CD8-positive, alpha-beta memory T cell (primary cell): ENCODE measurements around the gene PLEKHS1. TPM values are rescaled to one million over a fixed set of nuclear protein-coding genes. Genes with fewer than 3 reads are reported as not detected.

Source experiments
- CTCF ChIA-PET: fragments of 350-600 bp; sonication (Branson Sonifier 250); formaldehyde crosslinking; loops from one replicate; lab custom pipeline; 2021; ENCODE audit warnings: antibody characterized with exemption; lab: Charles Lee
- POLR2A ChIA-PET: fragments of 350-600 bp; sonication (Branson Sonifier 250); formaldehyde crosslinking; loops from one replicate; lab custom pipeline; 2021; ENCODE audit warnings: antibody characterized with exemption; lab: Charles Lee
- DNase-seq, 5 donors: peaks; one replicate each; pipeline versions ENCODE4 v3.0.0 to v3.0.0-alpha.2; 2020 to 2022; ENCODE audit warnings: mixed read lengths in 1 of 5
- H3K27ac ChIP-seq: one replicate; pipeline ENCODE4 v1.7.0; 2013; ENCODE audit warnings: low read depth, mild to moderate bottlenecking, low read length, moderate library complexity
- H3K27me3 ChIP-seq: 2 replicates; pipeline ENCODE4 v1.7.0; 2013; ENCODE audit warnings: low read length, mild to moderate bottlenecking; ENCODE audit not compliant: insufficient read depth, poor library complexity, severe bottlenecking
- H3K36me3 ChIP-seq: 2 replicates; pipeline ENCODE4 v1.7.0; 2013; ENCODE audit warnings: mild to moderate bottlenecking, low read length, moderate library complexity; ENCODE audit not compliant: insufficient read depth
- H3K4me1 ChIP-seq: 2 replicates; pipeline ENCODE4 v1.7.0; 2013; ENCODE audit warnings: mild to moderate bottlenecking, low read length, moderate library complexity; ENCODE audit not compliant: insufficient read depth
- H3K4me3 ChIP-seq: 2 replicates; pipeline ENCODE4 v1.7.0; 2013; ENCODE audit warnings: mild to moderate bottlenecking, low read length
- H3K9me3 ChIP-seq: 2 replicates; pipeline ENCODE4 v1.7.0; 2013; ENCODE audit warnings: mild to moderate bottlenecking, low read length
- H3K27ac Mint-ChIP-seq, 8 donors: one replicate each; pipeline ENCODE4 v1.8.0; 2020 to 2021; ENCODE audit warnings: mixed read lengths in 8 of 8, mild to moderate bottlenecking in 6 of 8, inconsistent platforms in 3 of 8, moderate library complexity in 3 of 8
- H3K27me3 Mint-ChIP-seq, 2 donors: one replicate each; pipeline ENCODE4 v1.8.0; 2020 to 2021; ENCODE audit warnings: mixed read lengths in 2 of 2, mild to moderate bottlenecking in 1 of 2, moderate library complexity in 1 of 2
- H3K36me3 Mint-ChIP-seq, 3 donors: one replicate each; pipeline ENCODE4 v1.8.0; 2020 to 2021; ENCODE audit warnings: mixed read lengths in 3 of 3, inconsistent platforms in 1 of 3, mild to moderate bottlenecking in 1 of 3
- H3K4me1 Mint-ChIP-seq, 3 donors: one replicate each; pipeline ENCODE4 v1.8.0; 2020 to 2021; ENCODE audit warnings: mixed read lengths in 3 of 3, inconsistent platforms in 1 of 3, mild to moderate bottlenecking in 1 of 3
- H3K4me3 Mint-ChIP-seq, 7 donors: one replicate each; pipeline ENCODE4 v1.8.0; 2020 to 2021; ENCODE audit warnings: mixed read lengths in 7 of 7, mild to moderate bottlenecking in 6 of 7, moderate library complexity in 4 of 7, inconsistent platforms in 2 of 7
- H3K9me3 Mint-ChIP-seq, 5 donors: one replicate each; pipeline ENCODE4 v1.8.0; 2020 to 2022; ENCODE audit warnings: mixed read lengths in 5 of 5, mild to moderate bottlenecking in 3 of 5, moderate library complexity in 2 of 5, inconsistent platforms in 1 of 5
- polyA plus RNA-seq: library from polyadenylated mRNA; unstranded; fragments of 300-500 nt; fragmentation: Illumina TruSeq; gene quantifications from one replicate; pipeline ENCODE4 v1.2.3, GENCODE V29; 2021
- total RNA-seq, 2 experiments: library from RNA; stranded (reverse); gene quantifications; one replicate each; pipeline ENCODE4 v1.2.3, GENCODE V29; 2021

The PLEKHS1 gene
- total and polyA plus RNA-seq, 3 experiments from 2014 or later: not detected

GRCh38 chr10:113782367-113782766 lies 30.9 kb downstream of the PLEKHS1 start:
- DNase-seq: no peak
- Histone ChIP-seq H3K36me3 (no peaks in the 10 kb centered on the region), H3K27ac (no peak overlapping the region), H3K27me3 (peaks cover 3% of the 10 kb centered on the region), H3K4me1 (no peaks in the 10 kb centered on the region), H3K9me3 (no peaks in the 10 kb centered on the region), H3K4me3 (no peak overlapping the region)
- H3K27ac Mint-ChIP-seq: no peak overlapping the region
- ChIA-PET CTCF (interaction anchor here (0.9 kb wide), 1 partner anchor 320 kb away, joined by 3 read pairs; no protein-coding TSS in a partner anchor), POLR2A (no interaction called here)
- H3K36me3 Mint-ChIP-seq: no peaks in the 10 kb centered on the region
- no peaks in the 10 kb centered on the region for H3K4me1 Mint-ChIP-seq
- H3K4me3 Mint-ChIP-seq: no peak overlapping the region
- no peaks in the 10 kb centered on the region for H3K9me3 Mint-ChIP-seq
- H3K27me3 Mint-ChIP-seq: peaks cover 11 to 20% of the 10 kb centered on the region in 2 donors

GRCh38 chr10:113782986-113783704 lies 31.7 kb downstream of the PLEKHS1 start:
- H3K27ac Mint-ChIP-seq: no peak overlapping the region
- ChIA-PET POLR2A (no interaction called here), CTCF (no interaction called here)

GRCh38 chr10:113788604-113789083 lies 37.2 kb downstream of the PLEKHS1 start:
- H3K27ac Mint-ChIP-seq: no peak overlapping the region
- H3K4me3 Mint-ChIP-seq: no peak overlapping the region
- Histone ChIP-seq H3K36me3 (no peaks in the 10 kb centered on the region), H3K27ac (no peak overlapping the region), H3K4me1 (no peaks in the 10 kb centered on the region), H3K27me3 (no peaks in the 10 kb centered on the region), H3K9me3 (no peaks in the 10 kb centered on the region), H3K4me3 (no peak overlapping the region)
- DNase-seq: no peak
- CTCF ChIA-PET: interaction anchor here (0.9 to 2.0 kb wide), 2 partner anchors 10 to 13 kb away, joined by 3 to 7 read pairs; no protein-coding TSS in a partner anchor
- H3K36me3 Mint-ChIP-seq: no peaks in the 10 kb centered on the region
- POLR2A ChIA-PET: no interaction called here
- H3K4me1 Mint-ChIP-seq: no peaks in the 10 kb centered on the region
- H3K9me3 Mint-ChIP-seq: no peaks in the 10 kb centered on the region
- peaks cover 15 to 31% of the 10 kb centered on the region in 2 donors for H3K27me3 Mint-ChIP-seq

More at GRCh38 chr10:113782986-113783704, 31.7 kb downstream of the PLEKHS1 start:
- peaks cover 3% of the 10 kb centered on the region for H3K27me3 ChIP-seq
- no peak overlapping the region for H3K4me3 ChIP-seq
- no peak overlapping the region for H3K4me3 Mint-ChIP-seq
- H3K27me3 Mint-ChIP-seq: peaks cover 15 to 28% of the 10 kb centered on the region in 2 donors
- no peaks in the 10 kb centered on the region for H3K36me3 ChIP-seq
- DNase-seq: no peak
- H3K36me3 Mint-ChIP-seq: no peaks in the 10 kb centered on the region
- no peaks in the 10 kb centered on the region for H3K9me3 Mint-ChIP-seq
- H3K27ac ChIP-seq: no peak overlapping the region
- no peaks in the 10 kb centered on the region for H3K4me1 Mint-ChIP-seq
- H3K9me3 ChIP-seq: no peaks in the 10 kb centered on the region
- H3K4me1 ChIP-seq: no peaks in the 10 kb centered on the region

- H3K4me1 ChIP-seq: no peaks in the 10 kb centered on the region
- Mint-ChIP-seq H3K9me3 (no peaks in the 10 kb centered on the region), H3K4me1 (no peaks in the 10 kb centered on the region), H3K36me3 (no peaks in the 10 kb centered on the region), H3K4me3 (no peak overlapping the region), H3K27ac (no peak overlapping the region), H3K27me3 (peaks cover 21 to 56% of the 10 kb centered on the region in 2 donors)
- no peak for DNase-seq
- H3K27ac ChIP-seq: no peak overlapping the region
- ChIA-PET POLR2A (no interaction called here), CTCF (no interaction called here)
- no peaks in the 10 kb centered on the region for H3K27me3 ChIP-seq
- H3K36me3 ChIP-seq: no peaks in the 10 kb centered on the region
- no peak overlapping the region for H3K4me3 ChIP-seq
- no peaks in the 10 kb centered on the region for H3K9me3 ChIP-seq
These were observed 40.2 kb downstream of the PLEKHS1 start for GRCh38 chr10:113791691-113792090.

- no peaks in the 10 kb centered on the region for H3K36me3 ChIP-seq
- ChIA-PET CTCF (interaction anchor here (1.1 to 6.8 kb wide), 2 partner anchors 13 to 301 kb away, joined by 3 to 50 read pairs; no protein-coding TSS in a partner anchor), POLR2A (interaction anchor here (0.7 kb wide), 1 partner anchor 297 kb away, joined by 3 read pairs; no protein-coding TSS in a partner anchor)
- no peak overlapping the region for H3K27ac ChIP-seq
- Mint-ChIP-seq H3K27ac (peak overlapping the region in 1 of 8 donors; percentile 29), H3K36me3 (no peaks in the 10 kb centered on the region), H3K9me3 (no peaks in the 10 kb centered on the region), H3K27me3 (peaks cover 9 to 29% of the 10 kb centered on the region in 2 donors), H3K4me1 (no peaks in the 10 kb centered on the region), H3K4me3 (no peak overlapping the region)
- peaks cover 4% of the 10 kb centered on the region for H3K27me3 ChIP-seq
- DNase-seq: no peak
- no peaks in the 10 kb centered on the region for H3K4me1 ChIP-seq
- no peaks in the 10 kb centered on the region for H3K9me3 ChIP-seq
- H3K4me3 ChIP-seq: no peak overlapping the region
These were observed 50.1 kb downstream of the PLEKHS1 start for GRCh38 chr10:113801569-113801968.

- Histone ChIP-seq H3K27me3 (peaks cover 4% of the 10 kb centered on the region), H3K9me3 (no peaks in the 10 kb centered on the region), H3K4me1 (no peaks in the 10 kb centered on the region), H3K4me3 (no peak overlapping the region), H3K27ac (no peak overlapping the region), H3K36me3 (no peaks in the 10 kb centered on the region)
- no peaks in the 10 kb centered on the region for H3K9me3 Mint-ChIP-seq
- no peaks in the 10 kb centered on the region for H3K4me1 Mint-ChIP-seq
- no peak overlapping the region for H3K27ac Mint-ChIP-seq
- no peaks in the 10 kb centered on the region for H3K36me3 Mint-ChIP-seq
- ChIA-PET CTCF (interaction anchor here (0.7 to 6.8 kb wide), 2 partner anchors 286 to 300 kb away, joined by 3 to 50 read pairs; no protein-coding TSS in a partner anchor), POLR2A (no interaction called here)
- DNase-seq: no peak
- H3K27me3 Mint-ChIP-seq: peaks cover 9 to 25% of the 10 kb centered on the region in 2 donors
- H3K4me3 Mint-ChIP-seq: no peak overlapping the region
These were observed 51.5 kb downstream of the PLEKHS1 start for GRCh38 chr10:113802997-113803396.

GRCh38 chr10:113806503-113806902 lies 55.0 kb downstream of the PLEKHS1 start:
- Mint-ChIP-seq H3K36me3 (no peaks in the 10 kb centered on the region), H3K4me1 (no peaks in the 10 kb centered on the region), H3K27me3 (peaks cover 14 to 38% of the 10 kb centered on the region in 2 donors), H3K27ac (no peak overlapping the region), H3K9me3 (peaks cover 0 to 2% (median 0%) of the 10 kb centered on the region in 5 donors), H3K4me3 (no peak overlapping the region)
- H3K27me3 ChIP-seq: no peaks in the 10 kb centered on the region
- no peak for DNase-seq
- H3K9me3 ChIP-seq: no peaks in the 10 kb centered on the region
- no peak overlapping the region for H3K4me3 ChIP-seq
- POLR2A ChIA-PET: no interaction called here
- H3K36me3 ChIP-seq: no peaks in the 10 kb centered on the region
- CTCF ChIA-PET: interaction anchor here (1.3 kb wide), 1 partner anchor 10 kb away, joined by 5 read pairs; no protein-coding TSS in a partner anchor
- H3K4me1 ChIP-seq: no peaks in the 10 kb centered on the region
- no peak overlapping the region for H3K27ac ChIP-seq

- H3K27ac Mint-ChIP-seq: peak overlapping the region in 1 of 8 donors; percentile 2
- H3K36me3 Mint-ChIP-seq: no peaks in the 10 kb centered on the region
- H3K9me3 Mint-ChIP-seq: peaks cover 0 to 2% (median 0%) of the 10 kb centered on the region in 5 donors
- Histone ChIP-seq H3K9me3 (no peaks in the 10 kb centered on the region), H3K36me3 (no peaks in the 10 kb centered on the region), H3K27me3 (no peaks in the 10 kb centered on the region), H3K4me3 (no peak overlapping the region), H3K27ac (no peak overlapping the region), H3K4me1 (no peaks in the 10 kb centered on the region)
- no peaks in the 10 kb centered on the region for H3K4me1 Mint-ChIP-seq
- POLR2A ChIA-PET: no interaction called here
- H3K4me3 Mint-ChIP-seq: no peak overlapping the region
- H3K27me3 Mint-ChIP-seq: peaks cover 14 to 38% of the 10 kb centered on the region in 2 donors
- CTCF ChIA-PET: no interaction called here
- DNase-seq: no peak
These were observed 56.7 kb downstream of the PLEKHS1 start for GRCh38 chr10:113808168-113808567.
